NCI-H524 treated with DMSO at 0.1 percent for 48 hours (cell line): ENCODE measurements around the gene RNF144A.
"Not testable (repeated sequence)": the region's sequence is repeated elsewhere in the genome, so short reads cannot be mapped to it uniquely, and the experiment has no call there.

ENCODE experiments used
- DNase-seq: peaks from one replicate; lab custom pipeline; 2025; lab: John Stamatoyannopoulos, UW

RNF144A gene, protein sequence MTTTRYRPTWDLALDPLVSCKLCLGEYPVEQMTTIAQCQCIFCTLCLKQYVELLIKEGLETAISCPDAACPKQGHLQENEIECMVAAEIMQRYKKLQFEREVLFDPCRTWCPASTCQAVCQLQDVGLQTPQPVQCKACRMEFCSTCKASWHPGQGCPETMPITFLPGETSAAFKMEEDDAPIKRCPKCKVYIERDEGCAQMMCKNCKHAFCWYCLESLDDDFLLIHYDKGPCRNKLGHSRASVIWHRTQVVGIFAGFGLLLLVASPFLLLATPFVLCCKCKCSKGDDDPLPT

DNA sequence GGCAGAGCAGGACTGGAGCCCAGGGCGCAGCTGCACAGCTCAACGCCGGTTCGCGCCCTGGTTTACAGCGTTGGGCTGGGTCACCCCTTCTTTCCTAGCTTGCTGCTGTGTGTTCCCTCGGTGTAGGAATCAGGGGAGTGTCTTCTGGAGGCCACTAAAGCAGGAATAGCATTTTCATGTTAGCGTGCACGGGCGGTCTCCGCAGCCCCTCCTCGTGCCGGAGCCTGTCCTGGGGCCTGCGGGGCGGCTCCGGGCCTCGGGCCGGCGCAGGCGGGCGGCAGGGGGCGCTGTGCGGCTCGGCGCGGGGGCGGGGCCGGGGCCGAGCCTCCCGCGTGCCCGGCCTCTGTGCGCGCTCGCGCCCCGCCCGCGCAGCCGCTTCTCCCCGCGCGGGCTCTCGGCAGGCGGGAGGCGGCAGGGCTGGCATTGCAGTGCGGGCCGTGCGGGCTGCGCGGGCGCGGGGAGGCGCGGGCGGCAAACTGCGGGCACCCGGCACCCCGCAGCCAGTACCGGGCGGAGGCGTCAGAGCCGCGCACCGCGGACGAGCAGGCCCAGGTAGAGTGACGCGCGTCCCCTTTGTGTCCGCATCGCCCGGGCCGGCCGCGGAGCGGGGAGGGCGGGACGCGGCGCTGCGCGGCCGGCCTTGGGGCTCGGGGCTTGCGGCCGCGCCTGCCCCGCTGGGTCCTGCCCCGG is at the start of gene RNF144A:
Gene RNF144A (plus strand): TSS at position 342 of the 690 bp plus-strand sequence. CDS start 79,515 bp downstream, outside the sequence.
- DNase-seq = no peak

DNA sequence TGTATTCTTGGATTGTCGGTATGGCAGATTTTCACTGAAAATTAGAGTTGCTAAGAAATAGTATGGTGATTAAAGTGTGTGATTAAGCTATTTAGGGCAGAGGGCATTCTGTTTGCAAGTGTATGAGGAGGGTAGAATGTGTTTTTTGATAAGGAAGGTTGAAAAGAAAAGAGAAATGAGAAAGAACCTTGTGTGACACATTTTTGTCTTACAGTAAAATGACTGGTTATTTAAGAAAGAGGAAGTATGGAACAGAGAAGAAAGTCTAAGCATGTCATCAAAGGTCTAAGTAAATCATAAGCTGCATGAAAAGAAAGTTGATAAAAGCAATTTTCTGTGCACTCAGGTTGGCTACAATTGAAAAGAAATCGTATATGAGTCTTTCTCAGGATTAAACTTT is 44.8 kb upstream of the RNF144A start:
- no peak for DNase-seq

DNA sequence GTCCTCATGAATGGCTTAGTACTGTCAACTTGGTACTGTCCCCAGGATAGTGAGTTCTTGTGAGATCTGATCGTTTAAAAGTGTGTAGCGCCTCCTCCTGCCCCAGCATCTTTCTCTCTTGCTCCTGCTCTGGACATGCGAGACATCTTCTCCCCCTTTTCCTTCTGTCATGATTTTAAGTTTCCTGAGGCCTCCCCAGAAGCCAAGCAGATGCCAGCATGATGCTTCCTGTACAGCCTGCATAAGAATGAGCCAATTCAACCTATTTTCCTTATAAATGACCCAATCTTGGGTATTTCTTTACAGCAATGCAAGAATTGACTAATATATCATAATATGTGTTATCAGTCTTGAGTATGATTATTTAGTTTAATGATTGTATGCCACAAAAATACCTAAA is 43.2 kb upstream of the RNF144A start:
- no peak for DNase-seq

DNA sequence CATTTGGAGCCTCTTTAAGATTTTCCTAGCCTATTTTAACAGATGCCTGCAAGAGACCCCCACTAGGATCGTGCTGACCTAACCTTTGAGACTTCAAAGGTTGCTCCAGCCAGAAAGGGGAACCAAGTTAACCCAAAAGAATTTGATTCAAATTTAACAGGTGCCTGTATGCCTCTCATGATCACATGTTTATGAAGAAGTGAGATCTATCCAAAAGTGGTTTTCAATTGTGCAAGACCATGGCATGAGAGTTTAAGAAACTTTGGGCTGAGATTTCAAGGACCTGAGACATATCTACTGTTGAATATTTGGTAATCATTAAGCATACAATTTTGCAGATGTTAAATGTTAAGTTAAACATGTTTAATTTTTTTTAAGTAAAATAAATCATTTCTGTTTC is 40.9 kb upstream of the RNF144A start:
- DNase-seq = no peak

DNA sequence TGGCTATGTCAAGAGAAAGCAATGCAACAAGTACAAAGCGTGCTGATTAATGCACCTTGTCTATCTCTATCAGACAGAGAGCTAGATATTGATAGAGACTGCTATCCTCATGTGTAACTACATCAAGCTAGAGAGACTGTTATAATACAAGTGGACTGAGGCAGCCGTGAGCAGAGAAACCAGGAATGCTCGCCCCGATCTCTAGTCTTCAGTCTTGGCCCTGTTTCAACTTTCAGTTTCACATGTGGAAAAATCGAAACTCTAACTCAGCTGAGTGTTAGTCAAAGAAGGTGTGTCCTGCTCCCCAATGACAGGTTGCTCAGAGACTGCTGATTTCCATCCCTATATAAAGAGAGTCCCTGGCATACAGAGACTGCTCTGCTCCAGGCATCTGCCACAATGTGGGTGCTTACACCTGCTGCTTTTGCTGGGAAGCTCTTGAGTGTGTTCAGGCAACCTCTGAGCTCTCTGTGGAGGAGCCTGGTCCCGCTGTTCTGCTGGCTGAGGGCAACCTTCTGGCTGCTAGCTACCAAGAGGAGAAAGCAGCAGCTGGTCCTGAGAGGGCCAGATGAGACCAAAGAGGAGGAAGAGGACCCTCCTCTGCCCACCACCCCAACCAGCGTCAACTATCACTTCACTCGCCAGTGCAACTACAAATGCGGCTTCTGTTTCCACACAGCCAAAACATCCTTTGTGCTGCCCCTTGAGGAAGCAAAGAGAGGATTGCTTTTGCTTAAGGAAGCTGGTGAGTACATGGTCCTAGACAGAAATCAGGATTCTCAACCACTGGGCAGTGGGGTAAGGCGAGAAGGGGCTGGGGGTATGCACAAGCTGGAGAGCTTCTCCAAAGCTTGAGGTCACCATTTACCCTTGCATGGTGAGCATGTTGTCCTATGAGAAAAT is 39.6 kb upstream of the RNF144A start, which contains the start of gene RSAD2:
Gene RSAD2 (plus strand): TSS at position 376 of the 903 bp plus-strand sequence. CDS start 24 bp downstream, at position 400.
- no peak for DNase-seq

DNA sequence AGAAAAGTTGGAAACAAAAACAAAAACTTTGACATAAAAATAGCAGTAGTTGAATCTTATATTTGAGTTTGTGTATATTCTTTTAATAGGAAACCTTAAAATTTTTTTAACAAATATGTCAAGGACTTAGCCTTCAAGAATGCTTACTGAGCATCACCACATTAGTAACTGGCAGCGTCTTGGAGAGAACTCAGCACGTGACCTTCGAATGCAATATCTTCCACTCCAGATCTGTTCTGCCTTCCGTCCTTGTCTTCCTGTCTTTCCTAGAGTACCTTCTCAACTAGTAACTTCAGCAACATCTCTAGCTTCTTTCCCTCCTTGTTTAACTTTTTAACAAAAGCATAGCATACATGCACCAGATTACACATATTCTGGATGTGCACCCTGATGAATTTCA is 38.7 kb upstream of the RNF144A start:
- DNase-seq = no peak

DNA sequence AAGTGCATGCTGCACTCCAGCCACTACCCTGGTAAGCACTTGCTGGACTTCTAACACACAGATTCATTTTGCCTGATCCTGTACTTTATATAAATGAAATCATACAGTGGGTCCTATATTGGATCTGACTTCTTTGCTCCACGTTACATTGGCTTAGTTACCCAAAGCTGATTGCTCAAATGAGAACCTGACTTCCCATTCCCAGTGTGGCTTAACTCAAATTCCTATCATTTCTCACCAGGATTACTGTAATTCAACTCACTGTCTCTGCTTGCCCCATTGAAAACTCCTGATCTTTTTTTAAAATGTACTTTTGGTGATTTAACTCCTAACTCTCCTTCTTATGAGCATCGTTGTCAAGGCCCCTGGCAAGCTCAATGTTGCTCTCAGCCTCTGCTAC is 38.2 kb upstream of the RNF144A start:
- DNase-seq = no peak

DNA sequence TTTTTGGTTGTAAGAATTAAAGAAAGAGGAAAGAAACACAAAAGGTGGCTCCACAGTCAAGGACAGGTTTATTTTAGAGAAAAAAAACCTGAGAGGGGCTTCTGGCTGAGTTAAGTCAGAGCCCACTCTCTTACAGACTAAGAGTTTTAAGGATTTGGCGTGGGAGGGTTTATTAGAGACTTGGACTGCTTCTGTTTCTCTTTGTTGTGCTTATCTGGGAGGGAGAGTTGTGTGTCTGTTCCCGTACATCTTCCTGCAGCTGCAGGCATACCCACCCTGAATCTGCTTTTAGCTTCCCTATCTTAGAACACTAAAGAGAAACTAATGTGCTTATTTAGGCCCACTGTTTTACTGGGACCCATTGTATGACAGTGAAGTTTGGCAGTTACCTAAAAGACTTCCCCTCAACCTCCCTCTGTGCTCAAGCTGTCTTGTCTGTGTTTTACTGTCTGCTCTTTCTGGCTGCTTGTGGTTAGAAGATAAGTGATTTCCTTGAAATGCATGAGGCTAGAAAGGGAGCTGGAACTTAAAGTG is 36.9 kb upstream of the RNF144A start:
- DNase-seq = no peak

DNA sequence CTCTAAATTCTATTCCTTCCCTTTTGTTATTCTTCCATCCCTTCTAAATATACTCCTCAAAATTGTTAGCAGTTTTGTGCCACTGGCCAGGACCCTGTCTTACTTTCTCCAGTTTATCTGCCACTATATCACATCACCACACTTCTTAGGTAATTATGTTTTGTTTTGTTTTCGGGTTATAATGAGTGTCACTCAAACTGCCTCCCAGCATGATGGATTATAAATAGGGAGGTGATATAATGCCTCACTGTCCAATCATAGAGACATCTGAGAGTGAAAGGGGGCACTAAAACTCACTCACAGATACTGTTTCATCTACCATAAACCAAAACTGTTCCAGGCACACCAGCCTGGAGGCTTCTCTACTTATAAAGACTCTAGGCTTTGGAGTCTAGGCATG is 36.2 kb upstream of the RNF144A start:
- no peak for DNase-seq

DNA sequence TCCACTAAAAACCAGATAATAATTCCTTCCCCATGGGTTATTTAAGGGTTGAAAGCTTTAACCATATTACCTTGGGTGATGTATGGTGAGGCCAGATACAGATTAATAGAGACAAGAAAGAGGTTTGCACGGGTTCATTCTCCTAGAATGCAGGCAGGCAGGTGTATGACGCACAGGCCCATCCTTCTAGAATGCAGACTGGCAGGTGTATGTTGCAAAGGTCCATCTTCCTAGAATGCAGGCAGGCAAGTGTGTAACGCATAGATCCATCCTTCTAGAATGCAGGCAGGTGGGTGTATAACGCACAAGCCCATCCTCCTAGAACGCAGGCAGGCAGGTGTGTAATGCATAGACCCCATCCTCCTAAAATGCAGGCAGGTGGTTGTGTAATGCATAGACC is 35.7 kb upstream of the RNF144A start:
- no peak for DNase-seq

DNA sequence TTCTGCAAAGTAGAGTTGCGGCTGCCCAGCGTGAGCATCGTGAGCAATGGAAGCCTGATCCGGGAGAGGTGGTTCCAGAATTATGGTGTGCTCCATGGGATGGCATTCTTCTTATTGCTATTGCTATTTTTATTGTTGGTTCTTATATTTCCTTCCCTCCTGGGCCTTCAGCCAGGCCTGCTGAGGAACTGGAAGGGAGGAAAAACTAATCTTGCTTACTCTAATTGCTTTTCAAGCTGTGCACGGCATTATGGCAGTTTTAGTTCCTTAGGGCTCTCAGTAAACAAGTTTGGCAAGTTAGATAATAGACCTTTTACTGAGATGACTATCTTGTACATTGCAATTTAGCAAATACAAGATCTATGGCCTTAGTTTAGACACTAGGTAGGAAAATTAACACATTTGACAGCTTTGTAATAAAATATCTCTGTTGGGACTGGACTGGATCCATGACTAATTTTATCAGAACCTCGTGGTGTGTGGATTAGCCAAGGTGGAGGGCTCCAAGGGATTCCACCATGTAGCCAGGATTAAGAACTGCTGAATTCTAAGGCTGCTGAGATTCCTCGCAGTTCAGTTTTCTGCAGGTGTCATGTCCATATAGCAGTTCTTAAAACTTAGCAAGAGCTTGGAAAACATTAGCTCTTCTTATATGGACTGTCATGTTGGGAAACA is 33.6 kb upstream of the RNF144A start:
- no peak for DNase-seq

DNA sequence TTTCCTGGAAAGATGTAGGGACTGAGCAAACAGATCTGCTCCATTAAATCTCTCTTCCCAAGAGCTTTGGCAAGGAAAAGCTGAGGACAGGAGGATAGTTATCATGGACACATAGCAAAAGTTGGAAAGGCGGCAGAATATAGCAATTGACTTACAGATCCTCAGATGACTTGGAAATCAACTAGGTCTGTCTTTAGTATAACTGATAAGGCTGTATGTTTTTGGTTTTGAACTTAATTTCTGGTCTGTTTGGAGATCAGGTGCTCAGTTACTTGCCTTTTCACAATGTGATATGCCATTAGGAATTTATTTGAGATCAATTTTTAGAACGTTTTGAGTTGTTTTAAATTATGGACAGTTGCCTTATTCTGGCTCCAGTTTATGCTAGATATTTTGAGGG is 31.7 kb upstream of the RNF144A start:
- DNase-seq = no peak

DNA sequence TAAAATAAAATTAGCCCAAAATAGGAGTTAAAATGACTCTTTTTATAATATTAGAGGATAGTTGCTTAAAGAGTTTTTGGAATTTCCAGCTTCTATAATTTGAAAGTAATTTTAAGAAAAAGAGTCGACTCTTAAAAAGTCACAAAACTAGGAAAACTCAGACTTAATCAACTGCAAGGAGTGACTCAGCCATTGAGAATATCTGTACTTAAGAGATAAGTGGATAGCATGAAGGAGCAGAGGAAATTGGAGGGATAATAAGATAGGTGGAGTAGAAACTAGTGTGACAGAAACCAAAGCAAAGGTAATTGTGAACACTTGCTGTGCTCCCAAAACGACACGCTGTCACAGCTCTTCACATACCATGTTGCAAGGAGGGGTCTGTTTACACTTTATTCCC is 31.2 kb upstream of the RNF144A start:
- no peak for DNase-seq

DNA sequence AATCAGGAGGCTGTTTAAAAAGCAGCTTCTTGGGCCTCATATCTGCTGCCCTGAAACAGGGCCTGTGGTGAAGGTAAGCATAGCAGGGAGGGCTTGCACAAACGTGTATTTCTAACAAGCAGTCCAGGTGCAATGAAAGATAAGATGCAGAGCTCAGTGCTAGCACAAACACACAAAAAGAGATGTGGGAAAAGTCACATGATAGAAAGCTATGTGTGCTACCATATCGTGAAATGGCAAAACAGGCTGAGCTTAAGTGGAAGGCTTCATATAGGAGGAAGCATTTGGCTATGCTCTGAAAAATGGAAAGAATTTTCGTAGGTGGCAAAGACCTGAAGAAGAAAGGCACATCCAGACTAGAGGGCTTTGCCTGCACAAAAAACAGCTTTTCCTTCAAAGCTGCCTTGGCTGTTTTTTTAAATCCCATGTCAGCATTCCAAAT is 29.4 kb upstream of the RNF144A start:
- no peak for DNase-seq

DNA sequence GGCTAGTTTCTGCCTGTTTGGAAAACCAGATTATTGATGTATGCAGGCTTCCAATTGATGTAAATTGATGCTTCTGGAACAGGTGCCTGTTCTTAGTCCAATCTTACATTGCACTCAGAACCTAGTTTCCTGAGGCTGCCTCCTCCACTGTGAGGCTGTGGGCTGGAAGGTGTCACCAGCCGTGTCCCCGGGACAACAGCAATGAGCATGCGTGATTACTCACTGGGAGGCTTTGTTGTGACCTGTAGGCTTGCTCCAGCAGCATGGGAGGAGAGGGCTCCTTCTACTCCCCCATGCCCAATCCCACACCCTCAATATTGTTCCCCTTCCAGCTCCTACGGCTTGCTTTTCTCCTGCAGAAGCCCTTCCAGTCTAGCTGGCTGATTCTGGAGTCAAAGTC is 28.5 kb upstream of the RNF144A start:
- no peak for DNase-seq

DNA sequence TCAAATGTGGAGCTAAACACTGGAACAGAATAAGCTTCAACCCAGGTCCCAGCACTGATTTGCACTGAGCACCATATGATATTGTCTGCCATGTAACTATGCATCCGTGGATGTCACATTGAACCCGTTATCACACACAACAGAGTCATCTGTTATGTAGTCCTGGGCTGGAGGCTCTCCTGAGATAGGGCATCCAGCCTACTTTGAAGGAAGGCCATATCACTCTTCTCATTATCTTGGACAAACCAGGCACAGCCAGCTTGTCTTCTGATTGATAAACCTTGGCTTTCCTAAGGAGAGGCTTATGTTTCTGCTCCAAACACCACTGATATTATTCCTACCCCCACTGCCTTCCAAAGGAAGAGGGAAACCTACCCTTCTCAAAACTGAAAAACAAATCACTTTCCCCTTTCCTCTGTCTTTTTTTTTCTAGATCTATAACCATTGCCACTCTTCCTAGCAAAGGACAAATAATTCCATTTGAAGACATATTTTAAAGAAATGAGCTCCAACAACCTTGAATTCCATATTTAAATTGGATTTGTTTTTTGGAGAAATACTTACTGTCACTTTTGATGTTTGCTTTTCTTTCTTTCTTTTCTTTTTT is 23.2 kb upstream of the RNF144A start:
- DNase-seq = no peak

DNA sequence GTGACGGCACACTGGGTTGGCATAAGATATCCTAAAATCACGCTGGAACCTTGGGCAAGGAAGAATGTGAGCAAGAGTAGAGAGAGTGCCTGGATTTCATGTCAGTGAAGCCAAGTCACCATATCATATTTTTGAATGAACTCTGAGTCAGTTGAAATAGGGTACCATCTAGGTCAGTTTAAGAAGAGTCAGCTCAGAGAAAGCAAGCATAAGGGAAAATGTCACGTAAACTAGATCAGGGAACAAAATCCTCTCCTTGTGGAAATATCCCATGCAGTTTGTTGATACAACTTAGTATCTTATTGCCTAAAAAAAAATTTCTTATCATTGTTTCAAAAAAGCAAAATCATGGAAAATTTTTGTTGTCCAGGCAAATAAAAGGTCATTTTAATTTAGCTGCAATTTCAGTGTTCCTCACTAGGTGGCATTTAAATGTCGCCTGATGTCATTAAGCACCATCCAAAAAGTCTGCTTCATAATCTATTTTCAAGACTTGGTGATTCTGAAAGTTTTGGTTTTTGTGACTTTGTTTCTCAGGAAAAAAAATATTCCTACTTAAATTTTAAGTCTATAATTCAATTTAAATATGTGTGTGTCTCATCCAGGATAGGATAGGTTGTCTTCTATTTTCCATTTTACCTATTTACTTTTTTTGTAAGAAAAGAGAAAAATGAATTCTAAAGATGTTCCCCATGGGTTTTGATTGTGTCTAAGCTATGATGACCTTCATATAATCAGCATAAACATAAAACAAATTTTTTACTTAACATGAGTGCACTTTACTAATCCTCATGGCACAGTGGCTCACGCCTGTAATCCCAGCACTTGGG is 20.1 kb upstream of the RNF144A start:
- no peak for DNase-seq

DNA sequence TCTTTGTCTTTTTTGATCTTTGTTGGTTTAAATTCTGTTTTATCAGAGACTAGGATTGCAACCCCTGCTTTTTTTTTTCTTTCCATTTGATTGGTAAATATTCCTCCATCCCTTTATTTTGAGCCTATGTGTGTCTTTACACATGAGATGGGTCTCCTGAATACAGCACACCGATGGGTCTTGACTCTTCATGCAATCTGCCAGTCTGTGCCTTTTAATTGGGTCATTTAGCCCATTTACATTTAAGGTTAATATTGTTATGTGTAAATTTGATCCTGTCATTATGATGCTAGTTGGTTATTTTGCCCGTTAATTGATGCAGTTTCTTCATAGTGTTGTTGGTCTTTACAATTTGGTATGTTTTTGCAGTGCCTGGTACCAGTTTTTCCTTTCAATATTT is 14.6 kb upstream of the RNF144A start:
- DNase-seq = not testable (repeated sequence)

DNA sequence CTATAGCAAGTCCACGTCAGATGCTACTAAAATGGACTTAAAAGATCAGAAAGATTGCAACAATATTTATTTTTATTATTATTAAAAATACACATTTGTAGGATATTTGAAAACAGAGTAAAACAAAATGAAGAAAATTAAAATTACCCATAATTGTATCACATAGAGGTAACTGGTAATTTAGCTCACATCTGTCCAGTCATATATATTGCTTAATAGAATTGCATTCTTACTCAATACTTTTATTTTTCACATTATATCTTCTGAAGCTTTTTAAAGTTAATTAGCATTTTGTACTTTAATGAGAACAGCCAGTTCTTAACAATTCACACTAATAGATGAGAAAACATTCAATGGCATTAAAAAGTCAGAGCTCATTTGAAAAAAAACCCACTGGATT is 11.5 kb upstream of the RNF144A start:
- no peak for DNase-seq

DNA sequence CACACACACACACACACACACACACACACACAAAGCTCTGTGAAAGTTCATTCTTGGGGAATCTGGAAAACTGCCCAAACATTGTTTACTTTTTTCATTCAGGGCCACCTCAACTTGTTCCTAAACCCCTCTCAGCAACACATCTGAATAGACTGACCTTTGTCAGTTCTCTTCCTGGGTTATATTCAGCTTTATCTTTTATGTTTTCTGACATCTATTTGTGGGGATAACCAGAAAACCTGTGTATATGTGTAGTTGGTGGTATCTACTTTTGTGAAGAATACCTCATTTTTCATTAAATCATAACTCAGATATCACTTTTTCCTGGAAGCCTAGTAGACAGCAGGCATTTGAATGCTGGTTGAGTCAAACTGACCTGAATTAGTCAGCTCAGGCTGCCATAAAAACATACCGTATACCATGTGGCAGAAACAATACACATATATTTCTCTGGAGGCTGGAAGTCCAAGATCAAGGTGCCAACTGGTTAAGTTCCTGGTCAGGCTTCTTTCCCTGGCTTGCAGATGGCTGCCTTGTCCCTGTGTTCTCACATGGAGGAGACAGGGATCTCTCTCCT is 11.0 kb upstream of the RNF144A start:
- DNase-seq = no peak
